Bone marrow (tissue), 2 donors: ENCODE data around the gene LRRC26.
A peak's percentile ranks its signal among the peaks of the same experiment; 100 is the strongest.

Experiments used
- DNase-seq, 2 donors: peaks; one replicate each; lab custom pipeline; 2025; lab: John Stamatoyannopoulos, UW

LRRC26 gene

DNA sequence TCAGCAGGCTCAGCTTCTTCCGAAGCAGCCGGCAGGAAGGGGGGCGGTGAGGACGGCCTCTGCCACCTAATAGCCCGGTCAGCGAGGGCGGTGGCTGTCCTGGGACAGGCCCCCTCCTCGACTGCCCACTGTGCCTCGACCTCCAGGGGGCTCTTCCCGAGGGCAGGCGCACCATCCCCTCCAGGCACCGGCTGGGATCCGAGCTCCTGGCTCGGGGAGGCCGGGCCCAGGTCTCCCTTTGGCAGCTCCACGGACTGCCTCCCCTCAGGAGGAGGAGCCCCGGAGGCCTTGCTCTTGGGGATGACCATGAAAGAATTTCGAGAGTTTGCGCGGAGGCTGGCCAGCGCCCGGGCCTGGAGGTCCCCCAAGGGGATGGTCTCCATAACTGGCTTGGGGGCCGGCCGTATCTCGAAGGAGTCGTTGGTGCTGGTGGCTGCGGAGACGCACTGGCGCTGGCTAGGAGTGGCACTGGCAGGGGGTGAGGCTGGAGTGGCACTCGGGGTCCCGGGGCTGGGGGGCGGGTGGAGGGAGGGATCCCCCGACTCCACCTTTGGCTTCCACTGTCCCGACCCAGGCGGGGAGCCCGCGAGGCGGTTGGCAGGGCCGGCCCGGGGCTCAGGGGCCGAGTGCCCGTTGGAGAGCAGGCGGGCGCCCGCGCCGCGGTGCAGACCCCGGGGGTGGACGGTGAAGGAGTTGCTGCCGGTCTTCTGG lies 29.7 kb upstream of the LRRC26 start:
- no peak for DNase-seq

DNA sequence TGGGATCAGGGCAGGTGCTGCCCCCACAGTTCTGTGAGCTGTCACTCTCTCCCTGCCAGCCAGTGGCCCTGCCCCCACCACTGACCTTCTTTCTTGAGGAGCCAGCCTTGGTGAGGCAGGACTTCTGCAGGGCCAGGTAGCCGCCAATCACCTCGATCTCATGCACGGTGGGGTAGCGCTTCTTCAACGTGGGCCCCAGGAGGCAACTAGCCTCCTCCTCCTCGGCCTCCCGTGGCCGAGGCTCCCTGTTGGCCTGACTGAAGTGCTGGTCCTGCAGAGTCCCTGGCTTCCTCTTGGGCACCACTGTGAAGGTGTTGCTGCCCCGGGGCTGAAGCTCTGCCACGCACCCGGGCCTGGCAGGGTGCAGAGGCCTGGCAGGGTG lies 29.0 kb upstream of the LRRC26 start:
- DNase-seq = no peak

- DNase-seq = no peak
Measured at GRCh38 chr9:137198051-137198901, 28.4 kb upstream of the LRRC26 start.

DNA sequence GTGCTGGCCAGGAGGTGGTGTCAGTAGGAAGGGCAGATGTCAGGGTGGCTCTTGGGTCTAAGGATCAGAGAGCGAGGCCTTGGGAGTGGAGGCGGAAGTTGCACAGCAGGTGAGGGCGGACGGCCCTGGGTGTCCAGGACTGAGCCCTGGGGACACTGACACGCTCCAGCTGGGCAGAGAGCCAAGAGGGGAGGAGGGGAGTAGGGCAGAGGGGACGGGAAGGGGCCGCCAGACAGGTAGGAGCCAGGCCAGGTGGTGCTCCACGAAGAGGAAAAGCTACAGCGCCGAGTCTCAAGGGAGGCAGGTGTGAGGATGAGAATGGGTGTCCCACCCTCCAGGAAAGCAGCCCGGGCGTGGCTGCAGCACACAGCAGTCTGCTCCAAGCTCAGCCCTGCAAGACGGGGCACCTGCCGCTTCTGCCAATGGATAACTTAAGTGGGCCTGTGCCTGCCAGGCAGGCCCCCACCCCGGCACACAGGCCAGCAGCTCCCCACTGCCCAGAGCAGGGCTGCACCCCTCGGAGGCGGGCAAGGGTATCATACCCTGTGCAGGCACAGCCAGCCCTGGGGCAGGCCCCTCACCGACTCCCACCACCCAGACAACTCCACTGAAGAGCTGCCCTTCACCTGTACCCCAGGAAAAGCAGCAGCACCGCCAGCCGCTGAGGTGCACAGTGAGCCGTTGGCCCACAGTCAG lies 25.8 kb upstream of the LRRC26 start:
- DNase-seq = no peak

GRCh38 chr9:137194909-137195308 lies 25.1 kb upstream of the LRRC26 start:
- no peak for DNase-seq

DNA sequence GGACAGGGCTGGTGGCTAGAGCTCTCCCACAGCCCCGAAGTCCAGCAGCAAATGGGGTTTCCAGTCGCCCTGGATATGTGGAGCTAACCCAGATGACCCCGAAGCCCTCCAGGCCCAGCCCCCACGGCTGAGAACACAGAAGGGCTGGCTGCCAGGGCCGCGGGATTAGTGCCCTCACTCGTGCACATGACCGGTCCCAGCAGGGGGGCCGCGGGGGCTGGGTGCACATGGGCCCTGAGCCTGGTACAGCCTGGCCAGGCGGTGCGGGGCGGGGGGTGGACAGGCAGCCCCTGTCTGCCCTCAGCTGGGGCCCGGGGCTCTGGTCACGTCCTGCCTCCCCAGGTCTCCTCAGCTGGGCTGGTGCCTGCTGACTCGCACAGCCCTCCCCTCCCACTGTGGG lies 24.5 kb upstream of the LRRC26 start:
- DNase-seq = no peak

- no peak for DNase-seq
Measured at GRCh38 chr9:137193771-137194170, 23.9 kb upstream of the LRRC26 start.

DNA sequence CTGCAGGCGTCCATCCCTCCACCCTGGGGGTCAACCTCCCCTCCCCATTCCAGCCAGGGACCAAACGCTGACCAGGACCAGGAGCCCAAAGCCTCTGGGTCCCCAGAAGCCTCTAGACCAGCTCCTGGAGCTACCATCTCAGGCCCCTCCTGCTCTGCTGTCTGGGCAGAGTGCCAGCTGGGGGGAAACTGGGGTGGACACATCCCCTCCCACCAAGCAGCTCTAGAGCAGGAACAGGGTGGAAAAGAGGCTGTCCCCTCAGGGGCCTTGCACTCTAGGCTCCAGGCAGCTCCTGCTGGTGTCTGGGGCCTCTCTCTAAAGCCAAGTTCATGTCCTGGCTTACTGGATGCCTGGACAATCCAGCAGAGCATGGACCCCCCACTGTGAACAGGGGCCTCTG lies 23.0 kb upstream of the LRRC26 start:
- no peak for DNase-seq

- DNase-seq = no peak
Measured at GRCh38 chr9:137192448-137192780, 22.6 kb upstream of the LRRC26 start.

DNA sequence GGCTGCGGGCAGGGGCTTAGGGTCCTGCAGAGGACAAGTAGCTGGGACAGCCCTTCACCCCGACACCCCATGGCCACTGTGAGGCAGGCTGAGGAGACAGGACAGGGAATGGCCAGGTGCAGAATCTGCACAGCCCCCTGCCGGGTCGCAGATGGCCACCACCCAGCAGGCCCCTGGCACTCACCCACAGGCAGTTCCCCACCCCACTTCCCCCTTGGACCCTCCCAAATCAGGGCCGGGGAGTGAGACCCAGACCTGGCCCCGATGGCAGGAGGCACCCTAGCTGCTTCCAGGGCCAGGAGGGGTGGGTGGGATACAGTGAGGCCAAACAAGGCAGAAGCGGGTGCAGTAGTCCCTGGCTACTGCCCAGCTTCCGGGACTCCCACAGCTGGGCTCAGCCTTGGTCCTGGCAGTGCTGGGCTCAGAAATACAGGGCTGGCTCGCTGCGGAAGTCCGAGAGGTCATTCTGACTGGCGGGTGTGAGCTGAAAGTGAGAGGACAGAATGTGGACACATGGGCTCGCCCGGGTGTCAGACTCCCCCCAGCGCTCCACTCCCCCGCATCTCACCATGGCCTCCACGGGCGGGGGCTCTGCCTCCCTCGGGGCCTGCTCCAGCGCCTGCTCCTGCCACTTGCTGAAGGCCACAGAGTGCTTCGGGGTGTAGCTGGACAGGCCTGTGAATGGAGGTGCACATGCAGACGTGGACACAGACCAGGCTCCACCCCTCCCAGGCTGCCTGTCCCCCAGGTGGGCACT lies 22.0 kb upstream of the LRRC26 start:
- DNase-seq = no peak

- no peak for DNase-seq
Measured at GRCh38 chr9:137191245-137191644, 21.4 kb upstream of the LRRC26 start.

GRCh38 chr9:137190315-137190856 lies 20.5 kb upstream of the LRRC26 start:
- DNase-seq = no peak

- DNase-seq = no peak
Measured at GRCh38 chr9:137189297-137190295, 19.7 kb upstream of the LRRC26 start.

GRCh38 chr9:137188490-137189296 lies 18.8 kb upstream of the LRRC26 start, which contains the start of the genes ANAPC2 and SSNA1:
Gene ANAPC2, minus strand, starts transcription at chr9:137188560. Its CDS starts 28 bp downstream, at chr9:137188532.
Gene SSNA1, plus strand, starts transcription at chr9:137188676. Its CDS starts 51 bp downstream, at chr9:137188727.
- peak; percentile 70 to 91 for DNase-seq

DNA sequence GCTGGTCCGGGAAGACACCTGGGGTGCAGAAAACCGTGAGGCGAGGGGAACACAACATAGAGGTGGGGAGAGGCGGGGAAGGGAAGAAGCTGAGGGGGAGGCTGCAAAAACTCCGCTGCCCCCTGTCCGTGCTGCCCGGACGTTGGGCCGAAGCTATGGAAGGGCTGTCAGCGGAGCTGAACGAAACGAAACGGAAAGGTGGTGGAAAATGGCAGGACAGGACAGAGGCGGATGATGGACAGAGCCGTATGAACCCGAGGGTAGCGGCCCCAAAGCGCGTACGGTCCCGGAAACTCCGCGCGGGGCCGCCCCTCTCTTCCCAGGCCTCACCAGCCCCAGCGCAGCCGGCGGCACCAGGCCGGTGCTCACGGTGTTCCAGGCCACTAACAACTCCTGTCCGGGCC lies 18.2 kb upstream of the LRRC26 start:
- DNase-seq = no peak

DNA sequence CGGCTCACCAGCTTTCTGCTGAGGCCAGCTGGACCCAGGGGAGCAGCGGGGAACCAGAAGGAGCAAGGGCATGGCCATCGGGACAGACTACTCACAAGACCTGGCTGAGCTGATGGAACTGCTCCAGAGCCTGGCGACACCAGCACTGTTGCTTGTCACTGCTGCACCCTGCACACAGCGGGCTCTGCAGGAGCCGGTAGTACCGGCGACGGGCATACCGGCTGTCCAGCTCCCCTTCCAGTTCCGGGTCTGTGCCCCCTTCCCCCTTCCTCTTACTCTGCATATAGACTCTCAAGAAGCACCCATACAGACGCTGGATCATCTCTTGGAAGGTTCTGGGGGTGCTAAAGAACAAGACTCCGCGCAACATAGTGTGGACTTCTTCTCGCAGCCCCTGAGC lies 17.5 kb upstream of the LRRC26 start:
- no peak for DNase-seq

DNA sequence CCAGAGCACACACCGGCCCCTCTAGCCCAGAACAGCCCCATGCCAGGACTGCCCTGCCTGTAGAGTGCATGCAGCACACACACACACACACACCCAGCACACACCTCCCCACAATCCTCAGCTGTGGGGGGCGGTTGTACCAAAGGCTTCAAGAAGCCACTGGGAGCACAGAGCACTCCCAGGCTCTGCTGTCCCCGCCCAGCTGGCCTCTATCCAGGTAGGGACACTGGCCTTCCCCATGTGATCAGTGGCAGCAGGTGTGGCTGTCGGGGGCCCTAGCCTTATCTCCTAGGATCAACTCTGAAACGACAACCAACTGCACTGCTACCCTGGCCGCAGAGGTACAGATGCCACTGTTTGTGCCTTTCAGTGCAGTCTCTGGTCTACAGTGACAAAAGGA lies 16.5 kb upstream of the LRRC26 start:
- DNase-seq = no peak

GRCh38 chr9:137185921-137186320 lies 16.1 kb upstream of the LRRC26 start:
- no peak for DNase-seq

GRCh38 chr9:137184881-137185660 lies 15.2 kb upstream of the LRRC26 start:
- no peak for DNase-seq
